PC-3 (cell line): ENCODE measurements around the gene LAMC2. TPM values are rescaled to one million over a fixed set of nuclear protein-coding genes. Genes with fewer than 3 reads are reported as not detected.

Experiments
- ATAC-seq: fragments of 200-7000 bp; cut with Tn5 transposase; 2 replicates; pipeline ENCODE4 v1.9.1; 2020; ENCODE audit warnings: mild to moderate bottlenecking, moderate library complexity
- BruUV-seq: library from RNA; stranded (reverse); fragments of 400-500 nt; replicated peaks from 2 replicates; lab custom pipeline; 2021; lab: Mats Ljungman, UMichigan
- CTCF ChIA-PET: fragments of 300-600 bp; sonication (Branson Sonifier 250); formaldehyde crosslinking; loops from one replicate; lab custom pipeline; 2022; ENCODE audit warnings: antibody characterized with exemption; lab: Charles Lee
- POLR2A ChIA-PET: fragments of 300-600 bp; sonication (Branson Sonifier 250); formaldehyde crosslinking; loops from one replicate; lab custom pipeline; 2022; ENCODE audit warnings: antibody characterized with exemption; ENCODE audit not compliant: unreplicated experiment; lab: Charles Lee
- DNase-seq: peaks from one replicate; pipeline ENCODE4 v3.0.0-alpha.2; 2015
- H2AFZ ChIP-seq: fragments of 300-600 bp; sonication (generic); 2 replicates; pipeline ENCODE4 v1.6.0; 2016; ENCODE audit warnings: antibody characterized with exemption, low read length
- H3F3A ChIP-seq: fragments of 300-600 bp; sonication (generic); one replicate; pipeline ENCODE4 v1.6.0; 2017; ENCODE audit warnings: antibody characterized with exemption, low read length, control low read depth, mild to moderate bottlenecking; ENCODE audit not compliant: unreplicated experiment
- H3K27ac ChIP-seq: fragments of 300-600 bp; sonication (generic); 2 replicates; pipeline ENCODE4 v1.5.1; 2016; ENCODE audit warnings: mild to moderate bottlenecking, low read length
- H3K27me3 ChIP-seq: fragments of 300-600 bp; sonication (generic); 2 replicates; pipeline ENCODE4 v1.6.1; 2016; ENCODE audit warnings: low read length, mixed read lengths
- H3K36me3 ChIP-seq: fragments of 300-600 bp; sonication (generic); 2 replicates; pipeline ENCODE4 v1.6.1; 2016; ENCODE audit warnings: low read depth, mixed run types, low read length, mixed read lengths
- H3K4me1 ChIP-seq: fragments of 300-600 bp; sonication (generic); 2 replicates; pipeline ENCODE4 v1.5.1; 2016; ENCODE audit warnings: low read length; ENCODE audit not compliant: insufficient read depth
- H3K4me2 ChIP-seq: fragments of 300-600 bp; sonication (generic); 2 replicates; pipeline ENCODE4 v1.6.0; 2016; ENCODE audit warnings: low read length
- H3K4me3 ChIP-seq: fragments of 300-600 bp; sonication (generic); 2 replicates; pipeline ENCODE4 v1.5.1; 2016; ENCODE audit warnings: mild to moderate bottlenecking, low read length, mixed read lengths
- H3K79me2 ChIP-seq: fragments of 300-600 bp; sonication (generic); 2 replicates; pipeline ENCODE4 v1.6.1; 2017; ENCODE audit warnings: low read length, mixed read lengths
- H3K9ac ChIP-seq: fragments of 300-600 bp; sonication (generic); 2 replicates; pipeline ENCODE4 v1.6.0; 2016; ENCODE audit warnings: mild to moderate bottlenecking, low read length
- H3K9me2 ChIP-seq: fragments of 300-600 bp; sonication (generic); replicated peaks from 2 replicates; pipeline ENCODE4 v1.6.1; 2016; ENCODE audit warnings: mixed run types, low read length, mixed read lengths
- H3K9me3 ChIP-seq: fragments of 300-600 bp; sonication (generic); 2 replicates; pipeline ENCODE4 v1.6.1; 2016; ENCODE audit warnings: low read length, mixed read lengths
- H4K20me1 ChIP-seq: fragments of 300-600 bp; sonication (generic); 2 replicates; pipeline ENCODE4 v1.6.1; 2016; ENCODE audit warnings: low read length, mixed read lengths
- CTCF ChIP-seq: fragments of 300-600 bp; sonication (generic); conservative IDR thresholded peaks from 2 replicates; pipeline ENCODE4 v1.5.1; 2017; ENCODE audit warnings: antibody characterized with exemption, low read depth, mild to moderate bottlenecking, low read length
- EZH2 ChIP-seq: fragments of 300-600 bp; sonication (generic); IDR thresholded peaks from one replicate; pipeline ENCODE4 v1.6.1; 2017; ENCODE audit warnings: antibody characterized with exemption, mild to moderate bottlenecking, low read length; ENCODE audit not compliant: unreplicated experiment
- EZH2phosphoT487 ChIP-seq: fragments of 300-600 bp; sonication (generic); IDR thresholded peaks from 2 replicates; pipeline ENCODE4 v1.6.1; 2018; ENCODE audit warnings: mild to moderate bottlenecking, antibody characterized with exemption, low read length, borderline replicate concordance
- intact Hi-C: fragments of 100-400 bp; cut with micrococcal nuclease; formaldehyde crosslinking; loops from 2 replicates; pipeline ENCODE4 v1.9.0; 2023
- total RNA-seq: library from RNA; depleted of rRNA; stranded (reverse); fragments of >200 nt; gene quantifications from 2 replicates; pipeline ENCODE4 v1.2.3, GENCODE V29; 2014

Gene LAMC2
- total RNA-seq, 1 experiment from 2014 or later = 105 TPM

GRCh38 chr1:183251959-183252450 lies 65.9 kb downstream of the LAMC2 start:
- no TSS peak for BruUV-seq
- intact Hi-C loops = no loop called here
- POLR2A ChIA-PET = no interaction called here

GRCh38 chr1:183255073-183255472 lies 69.0 kb downstream of the LAMC2 start:
- Histone ChIP-seq H3K4me1 (no peaks in the 10 kb centered on the region), H3K9ac (no peak overlapping the region), H2AFZ (no peak overlapping the region), H3K36me3 (no peaks in the 10 kb centered on the region), H3K27ac (no peak overlapping the region), H3K4me2 (no peak overlapping the region), H3K9me3 (no peaks in the 10 kb centered on the region), H3F3A (no peaks in the 10 kb centered on the region), H3K27me3 (no peaks in the 10 kb centered on the region), H3K9me2 (no peaks in the 10 kb centered on the region), H3K79me2 (no peaks in the 10 kb centered on the region), H4K20me1 (no peaks in the 10 kb centered on the region), H3K4me3 (no peak overlapping the region)
- POLR2A ChIA-PET = no interaction called here
- ATAC-seq (no peak), DNase-seq (no peak)
- intact Hi-C loops = no loop called here
- CTCF ChIA-PET = no interaction called here
- no TSS peak for BruUV-seq
- no peak for TF ChIP-seq CTCF
- TF ChIP-seq EZH2phosphoT487 = no peak
- TF ChIP-seq EZH2 = no peak

More at GRCh38 chr1:183251959-183252450, 65.9 kb downstream of the LAMC2 start:
- H3K79me2 ChIP-seq = no peaks in the 10 kb centered on the region
- no peaks in the 10 kb centered on the region for H3K36me3 ChIP-seq
- no peak overlapping the region for H3K9ac ChIP-seq
- H3K27ac ChIP-seq = no peak overlapping the region
- TF ChIP-seq EZH2phosphoT487 (no peak), CTCF (no peak), EZH2 (no peak)
- no peaks in the 10 kb centered on the region for H3K9me2 ChIP-seq
- no peaks in the 10 kb centered on the region for H3K9me3 ChIP-seq
- CTCF ChIA-PET = no interaction called here
- H4K20me1 ChIP-seq = no peaks in the 10 kb centered on the region
- ATAC-seq = no peak
- H3K4me1 ChIP-seq = no peaks in the 10 kb centered on the region
- H3K27me3 ChIP-seq = no peaks in the 10 kb centered on the region
- no peaks in the 10 kb centered on the region for H3F3A ChIP-seq
- no peak for DNase-seq
- no peak overlapping the region for H3K4me3 ChIP-seq
- no peak overlapping the region for H3K4me2 ChIP-seq
- H2AFZ ChIP-seq = no peak overlapping the region

- H2AFZ ChIP-seq = no peak overlapping the region
- H3K9me2 ChIP-seq = no peaks in the 10 kb centered on the region
- H3K79me2 ChIP-seq = no peaks in the 10 kb centered on the region
- DNase-seq = no peak
- H3K9ac ChIP-seq = no peak overlapping the region
- H3K9me3 ChIP-seq = no peaks in the 10 kb centered on the region
- no peaks in the 10 kb centered on the region for H3K27me3 ChIP-seq
- no TSS peak for BruUV-seq
- no peaks in the 10 kb centered on the region for H3K36me3 ChIP-seq
- intact Hi-C loops = no loop called here
- no peak overlapping the region for H3K27ac ChIP-seq
- H3K4me1 ChIP-seq = no peaks in the 10 kb centered on the region
- ChIA-PET CTCF (no interaction called here), POLR2A (no interaction called here)
- TF ChIP-seq CTCF = no peak
- no peak overlapping the region for H3K4me2 ChIP-seq
- H3F3A ChIP-seq = no peaks in the 10 kb centered on the region
- H4K20me1 ChIP-seq = no peaks in the 10 kb centered on the region
- H3K4me3 ChIP-seq = no peak overlapping the region
- no peak for ATAC-seq
These were observed 73.9 kb downstream of the LAMC2 start for GRCh38 chr1:183259924-183260323.
